ENCODE results near the gene FOXD1.
A peak's percentile ranks its signal among the peaks of the same experiment; 100 is the strongest.

Gene FOXD1

GRCh38 chr5:73435759-73436534 lies 12.6 kb downstream of the FOXD1 start:
- CTCF ChIA-PET, result interaction anchor here (0.9 to 6.5 kb wide), 4 partner anchors 15 to 124 kb away, joined by 3 to 43 read pairs (median 8); no protein-coding TSS in a partner anchor
- H3K4me3 ChIP-seq (ENCODE audit: low read depth, low read length), result peak overlapping the region; percentile 55
- POLR2A ChIA-PET, result interaction anchor here (1.3 to 2.9 kb wide), 2 partner anchors 13 to 123 kb away, joined by 3 to 16 read pairs; partner anchors contain the start of gene FOXD1
- DNase-seq (ENCODE audit: low read depth, low spot score), result no peak
- no peak for TF ChIP-seq CTCF (IDR thresholded peaks at IDR 0.05; ENCODE audit: insufficient read depth, low read length, missing control alignments)

GRCh38 chr5:73434907-73435306 lies 13.7 kb downstream of the FOXD1 start:
- CTCF ChIA-PET, result interaction anchor here (0.5 to 6.5 kb wide), 4 partner anchors 16 to 123 kb away, joined by 3 to 43 read pairs (median 3); no protein-coding TSS in a partner anchor
- H3K4me3 ChIP-seq (ENCODE audit: low read depth, low read length), result no peak overlapping the region
- no peak for TF ChIP-seq CTCF (IDR thresholded peaks at IDR 0.05; ENCODE audit: insufficient read depth, low read length, missing control alignments)
- POLR2A ChIA-PET, result interaction anchor here (2.9 kb wide), 1 partner anchor 14 kb away, joined by 16 read pairs; the partner anchor contains the start of gene FOXD1
- no peak for DNase-seq (ENCODE audit: low read depth, low spot score)

- H3K4me3 ChIP-seq (ENCODE audit: low read depth, low read length), result no peak overlapping the region
- no peak for TF ChIP-seq CTCF (IDR thresholded peaks at IDR 0.05; ENCODE audit: insufficient read depth, low read length, missing control alignments)
- CTCF ChIA-PET, result interaction anchor here (0.5 to 6.5 kb wide), 6 partner anchors 15 to 219 kb away, joined by 3 to 43 read pairs (median 3); no protein-coding TSS in a partner anchor
- POLR2A ChIA-PET, result interaction anchor here (0.7 to 1.2 kb wide), 3 partner anchors 14 to 209 kb away, joined by 3 to 7 read pairs (median 3); partner anchors contain the start of gene FOXD1
- DNase-seq (ENCODE audit: low read depth, low spot score), result no peak
Observed at GRCh38 chr5:73434461-73434860, 14.1 kb downstream of the FOXD1 start.

GRCh38 chr5:73433982-73434342 lies 14.6 kb downstream of the FOXD1 start:
- no peak for DNase-seq (ENCODE audit: low read depth, low spot score)
- POLR2A ChIA-PET, result interaction anchor here (0.7 to 1.4 kb wide), 4 partner anchors 14 to 209 kb away, joined by 3 to 7 read pairs (median 4); partner anchors contain the start of gene FOXD1
- H3K4me3 ChIP-seq (ENCODE audit: low read depth, low read length), result no peak overlapping the region
- CTCF ChIA-PET, result interaction anchor here (0.6 to 6.5 kb wide), 6 partner anchors 11 to 218 kb away, joined by 3 to 43 read pairs (median 3); no protein-coding TSS in a partner anchor
- no peak for TF ChIP-seq CTCF (IDR thresholded peaks at IDR 0.05; ENCODE audit: insufficient read depth, low read length, missing control alignments)

- CTCF ChIA-PET, result interaction anchor here (0.6 to 6.5 kb wide), 6 partner anchors 12 to 218 kb away, joined by 3 to 43 read pairs (median 4); no protein-coding TSS in a partner anchor
- DNase-seq (ENCODE audit: low read depth, low spot score), result no peak
Observed at GRCh38 chr5:73433272-73433981, 15.2 kb downstream of the FOXD1 start.

More at GRCh38 chr5:73433272-73433981, 15.2 kb downstream of the FOXD1 start:
- H3K4me3 ChIP-seq (ENCODE audit: low read depth, low read length), result no peak overlapping the region
- POLR2A ChIA-PET, result interaction anchor here (0.7 to 1.4 kb wide), 4 partner anchors 14 to 208 kb away, joined by 3 to 7 read pairs (median 4); partner anchors contain the start of gene FOXD1
- no peak for TF ChIP-seq CTCF (IDR thresholded peaks at IDR 0.05; ENCODE audit: insufficient read depth, low read length, missing control alignments)
